WERI-Rb-1 (cell line): Measurements from ENCODE around the gene SYNPO2.

Experiments used
- DNase-seq: peaks from one replicate; pipeline ENCODE4 v3.0.0-alpha.2; 2020
- H3K27ac ChIP-seq: fragments of 250-450 bp; sonication (Bioruptor Pico); 2 replicates; pipeline ENCODE4 v1.5.1; 2020; ENCODE audit warnings: mild to moderate bottlenecking, moderate library complexity
- H3K27me3 ChIP-seq: fragments of 250-450 bp; sonication (Bioruptor Pico); 2 replicates; pipeline ENCODE4 v1.5.1; 2021; ENCODE audit warnings: mild to moderate bottlenecking, low read depth, moderate library complexity; ENCODE audit not compliant: insufficient read depth, severe bottlenecking
- H3K36me3 ChIP-seq: fragments of 250-450 bp; sonication (Bioruptor Pico); 2 replicates; pipeline ENCODE4 v1.5.1; 2020; ENCODE audit warnings: mild to moderate bottlenecking, moderate library complexity
- H3K4me3 ChIP-seq: 2 replicates; pipeline ENCODE4 v1.5.1; 2011; ENCODE audit warnings: low read depth, mild to moderate bottlenecking, control low read depth, low read length
- H3K9me3 ChIP-seq: fragments of 250-450 bp; sonication (Bioruptor Pico); 2 replicates; pipeline ENCODE4 v1.5.1; 2021; ENCODE audit warnings: mild to moderate bottlenecking, moderate library complexity; ENCODE audit not compliant: severe bottlenecking
- TF ChIP-seq, protein P1 (sequence below): IDR thresholded peaks from 2 replicates; pipeline ENCODE4 v1.5.1; 2011; ENCODE audit warnings: low read depth, mild to moderate bottlenecking, control low read depth, inconsistent platforms, low read length

The SYNPO2 gene

DNA sequence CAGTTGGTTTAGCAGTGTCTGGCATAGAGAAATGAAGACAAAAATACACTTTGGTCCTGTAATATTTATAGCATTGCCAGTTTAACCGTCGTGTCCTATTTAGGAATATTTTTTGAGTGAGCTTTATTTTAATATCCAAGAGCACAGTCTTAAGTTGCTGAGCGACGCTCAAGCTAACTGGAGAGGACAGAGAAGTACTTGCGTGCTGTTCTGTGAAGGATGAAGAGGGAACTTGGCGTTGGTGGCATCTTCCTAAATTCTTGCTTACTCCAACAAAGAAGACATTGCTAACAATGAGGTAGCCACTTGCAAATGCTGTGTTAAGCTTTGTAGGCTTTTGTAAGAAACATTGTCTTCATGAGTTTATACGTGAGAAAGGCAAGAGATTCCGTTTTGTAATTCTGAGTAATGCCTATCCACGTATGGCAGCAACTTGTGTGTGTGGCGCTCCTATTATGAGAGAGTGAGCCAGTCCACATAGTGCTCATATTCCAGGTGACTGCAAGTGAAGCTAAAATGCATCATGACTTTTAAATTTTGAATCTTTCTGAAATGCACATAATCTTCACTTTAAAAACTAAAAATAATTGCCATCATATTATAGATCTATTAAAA, 50.6 kb downstream of the SYNPO2 start:
- no peak overlapping the region for H3K27ac ChIP-seq
- H3K27me3 ChIP-seq = no peaks in the 10 kb centered on the region
- DNase-seq = no peak
- TF ChIP-seq, protein P1, sequence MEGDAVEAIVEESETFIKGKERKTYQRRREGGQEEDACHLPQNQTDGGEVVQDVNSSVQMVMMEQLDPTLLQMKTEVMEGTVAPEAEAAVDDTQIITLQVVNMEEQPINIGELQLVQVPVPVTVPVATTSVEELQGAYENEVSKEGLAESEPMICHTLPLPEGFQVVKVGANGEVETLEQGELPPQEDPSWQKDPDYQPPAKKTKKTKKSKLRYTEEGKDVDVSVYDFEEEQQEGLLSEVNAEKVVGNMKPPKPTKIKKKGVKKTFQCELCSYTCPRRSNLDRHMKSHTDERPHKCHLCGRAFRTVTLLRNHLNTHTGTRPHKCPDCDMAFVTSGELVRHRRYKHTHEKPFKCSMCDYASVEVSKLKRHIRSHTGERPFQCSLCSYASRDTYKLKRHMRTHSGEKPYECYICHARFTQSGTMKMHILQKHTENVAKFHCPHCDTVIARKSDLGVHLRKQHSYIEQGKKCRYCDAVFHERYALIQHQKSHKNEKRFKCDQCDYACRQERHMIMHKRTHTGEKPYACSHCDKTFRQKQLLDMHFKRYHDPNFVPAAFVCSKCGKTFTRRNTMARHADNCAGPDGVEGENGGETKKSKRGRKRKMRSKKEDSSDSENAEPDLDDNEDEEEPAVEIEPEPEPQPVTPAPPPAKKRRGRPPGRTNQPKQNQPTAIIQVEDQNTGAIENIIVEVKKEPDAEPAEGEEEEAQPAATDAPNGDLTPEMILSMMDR = no peak
- H3K4me3 ChIP-seq = no peak overlapping the region
- H3K36me3 ChIP-seq = no peaks in the 10 kb centered on the region
- H3K9me3 ChIP-seq = no peaks in the 10 kb centered on the region

DNA sequence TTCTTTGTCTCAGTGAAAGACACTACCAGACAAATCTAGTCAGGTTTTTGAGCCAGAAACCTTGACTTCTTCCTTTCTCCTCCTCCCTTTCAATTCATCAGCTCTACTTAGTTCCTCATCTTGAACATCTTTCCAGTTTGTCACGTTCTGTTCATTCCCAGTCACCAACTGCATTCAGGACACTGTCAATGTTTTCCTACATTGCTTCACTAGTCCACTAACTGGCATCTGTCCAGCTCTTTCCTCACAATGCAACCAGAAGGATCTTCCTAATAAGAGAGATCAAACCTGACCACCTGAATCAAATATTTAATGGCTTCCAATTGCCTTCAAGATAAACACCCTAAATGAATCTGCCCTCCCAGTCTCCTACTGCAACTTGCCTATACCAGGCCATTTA, 52.5 kb downstream of the SYNPO2 start:
- Histone ChIP-seq H3K36me3 (no peaks in the 10 kb centered on the region), H3K9me3 (no peaks in the 10 kb centered on the region), H3K27me3 (no peaks in the 10 kb centered on the region), H3K27ac (no peak overlapping the region), H3K4me3 (no peak overlapping the region)
- TF ChIP-seq, protein P1 = no peak
- DNase-seq = no peak

DNA sequence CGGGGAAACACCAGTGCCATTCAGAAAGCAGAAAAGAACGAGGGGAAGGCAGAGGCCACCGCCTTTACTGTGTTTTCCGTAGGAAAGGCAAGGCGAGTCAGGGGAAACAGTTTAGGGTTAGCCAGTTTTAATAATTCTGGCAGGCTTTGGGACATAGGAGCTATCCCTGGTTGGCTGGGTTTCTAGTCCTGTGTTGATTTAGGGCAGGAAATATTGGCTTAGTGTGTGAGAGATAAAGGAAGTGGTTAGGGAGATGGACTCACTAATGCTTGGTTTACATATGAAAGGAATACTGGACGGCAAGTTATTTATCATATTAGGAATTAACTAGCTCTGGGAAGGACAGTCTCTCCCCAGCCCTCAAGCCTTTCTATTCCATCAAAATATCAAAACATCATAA, 53.1 kb downstream of the SYNPO2 start:
- no peaks in the 10 kb centered on the region for H3K36me3 ChIP-seq
- H3K27ac ChIP-seq = no peak overlapping the region
- no peaks in the 10 kb centered on the region for H3K9me3 ChIP-seq
- TF ChIP-seq, protein P1 = no peak
- DNase-seq = no peak
- H3K27me3 ChIP-seq = no peaks in the 10 kb centered on the region
- no peak overlapping the region for H3K4me3 ChIP-seq

DNA sequence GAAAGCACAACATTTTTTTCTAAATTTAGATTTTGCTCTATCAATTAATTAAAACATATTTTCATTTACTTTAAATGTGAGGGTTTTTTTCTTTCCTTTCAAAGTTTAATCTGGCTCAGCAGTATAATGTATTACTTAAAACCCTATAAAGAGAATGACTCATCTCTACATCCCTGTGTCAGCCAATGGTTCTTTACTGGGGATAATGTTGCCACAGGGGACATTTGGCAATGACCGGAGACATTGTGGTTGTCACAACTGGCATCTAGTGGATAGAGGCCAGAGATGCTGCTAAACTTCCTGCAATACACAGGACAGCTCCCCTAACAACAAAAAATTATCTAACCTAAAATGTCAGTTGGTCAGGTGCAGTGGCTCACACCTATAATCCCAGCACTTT, 53.8 kb downstream of the SYNPO2 start:
- Histone ChIP-seq H3K9me3 (no peaks in the 10 kb centered on the region), H3K27me3 (no peaks in the 10 kb centered on the region), H3K36me3 (no peaks in the 10 kb centered on the region), H3K4me3 (no peak overlapping the region), H3K27ac (no peak overlapping the region)
- DNase-seq = no peak
- TF ChIP-seq, protein P1 = no peak

DNA sequence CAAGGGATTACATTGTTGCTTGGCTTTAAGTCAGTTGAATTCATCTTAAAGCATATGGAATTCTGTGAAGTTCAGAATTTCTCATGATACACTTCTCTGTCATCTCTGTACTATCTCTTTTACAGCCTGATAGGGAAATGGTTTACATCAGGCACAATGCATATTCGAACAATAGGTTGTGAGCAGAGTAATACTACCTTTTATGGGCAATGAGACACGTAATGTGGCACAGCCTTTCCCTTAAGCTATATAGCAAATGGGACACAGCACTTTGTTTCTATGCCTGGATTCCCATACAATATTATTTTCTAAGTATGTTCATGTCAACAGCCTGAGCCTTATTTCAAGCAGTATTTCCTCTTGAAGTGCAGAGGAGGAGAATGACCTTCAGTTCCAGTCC, 58.4 kb downstream of the SYNPO2 start:
- H3K27me3 ChIP-seq = no peaks in the 10 kb centered on the region
- H3K4me3 ChIP-seq = no peak overlapping the region
- H3K27ac ChIP-seq = no peak overlapping the region
- no peaks in the 10 kb centered on the region for H3K36me3 ChIP-seq
- H3K9me3 ChIP-seq = no peaks in the 10 kb centered on the region
- DNase-seq = no peak
- TF ChIP-seq, protein P1 = no peak

DNA sequence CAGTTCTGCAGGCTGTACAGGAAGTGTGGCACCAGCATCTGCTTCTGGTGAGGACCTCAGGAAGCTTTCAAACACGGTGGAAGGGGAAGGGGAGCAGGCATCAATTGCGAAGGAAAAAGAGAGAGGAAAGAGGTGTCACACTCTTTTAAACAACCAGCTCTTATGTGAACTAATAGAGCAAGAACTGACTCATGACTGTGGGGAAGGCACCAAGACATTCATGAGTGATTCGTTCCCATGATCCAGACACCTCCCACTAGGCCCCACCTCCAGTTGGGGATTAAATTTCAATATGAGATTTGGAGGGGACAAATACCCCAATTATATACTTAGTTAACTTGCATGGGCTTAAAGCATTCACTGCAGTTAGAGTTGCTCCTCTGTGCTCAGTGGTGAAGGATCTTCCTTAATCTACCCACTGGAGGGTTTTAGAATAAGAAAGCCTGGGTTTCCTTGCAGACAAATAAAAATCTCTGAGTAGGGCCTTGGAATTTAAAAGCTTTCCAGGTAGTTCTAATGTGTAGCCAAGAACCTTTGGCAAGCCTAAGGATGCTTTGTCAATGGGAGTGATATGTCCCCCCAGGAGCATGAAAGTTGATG, 60.0 kb downstream of the SYNPO2 start:
- TF ChIP-seq, protein P1 = no peak
- Histone ChIP-seq H3K27ac (no peak overlapping the region), H3K36me3 (no peaks in the 10 kb centered on the region), H3K9me3 (no peaks in the 10 kb centered on the region), H3K4me3 (no peak overlapping the region), H3K27me3 (no peaks in the 10 kb centered on the region)
- DNase-seq = no peak
